GM21423 (cell line): Measurements from ENCODE around the gene CDH8.

Experiments
- ATAC-seq: cut with Tn5 transposase; IDR thresholded peaks from one replicate; pipeline ENCODE4 v1.9.1; 2021; ENCODE audit warnings: mild to moderate bottlenecking, moderate library complexity; ENCODE audit not compliant: unreplicated experiment

Gene CDH8

GRCh38 chr16:62036101-62036801 lies at the start of gene CDH8:
Gene CDH8 (minus strand): TSS chr16:62036438. CDS start chr16:62021403, 15,035 bp downstream.
- no peak for ATAC-seq

GRCh38 chr16:62079236-62079635 lies 43.0 kb upstream of the CDH8 start:
- no peak for ATAC-seq

- no peak for ATAC-seq
Observed at GRCh38 chr16:62077998-62078397, 41.8 kb upstream of the CDH8 start.

- no peak for ATAC-seq
Observed at GRCh38 chr16:62076886-62077285, 40.6 kb upstream of the CDH8 start.

- ATAC-seq, result no peak
Observed at GRCh38 chr16:62068747-62069146, 32.5 kb upstream of the CDH8 start.

GRCh38 chr16:62067981-62068380 lies 31.7 kb upstream of the CDH8 start:
- no peak for ATAC-seq

GRCh38 chr16:62067182-62067581 lies 30.9 kb upstream of the CDH8 start:
- no peak for ATAC-seq

- no peak for ATAC-seq
Observed at GRCh38 chr16:62066747-62067146, 30.5 kb upstream of the CDH8 start.

- ATAC-seq, result no peak
Observed at GRCh38 chr16:62064173-62064572, 27.9 kb upstream of the CDH8 start.

- ATAC-seq, result no peak
Observed at GRCh38 chr16:62060089-62060488, 23.9 kb upstream of the CDH8 start.

- ATAC-seq, result no peak
Observed at GRCh38 chr16:62059527-62059926, 23.3 kb upstream of the CDH8 start.

GRCh38 chr16:62058412-62058811 lies 22.2 kb upstream of the CDH8 start:
- ATAC-seq, result no peak

- ATAC-seq, result no peak
Observed at GRCh38 chr16:62051942-62052341, 15.7 kb upstream of the CDH8 start.

- no peak for ATAC-seq
Observed at GRCh38 chr16:62050793-62051192, 14.6 kb upstream of the CDH8 start.

GRCh38 chr16:62046801-62047200 lies 10.6 kb upstream of the CDH8 start:
- no peak for ATAC-seq

GRCh38 chr16:62041401-62041800 lies 5.2 kb upstream of the CDH8 start:
- no peak for ATAC-seq

- no peak for ATAC-seq
Observed at GRCh38 chr16:62038646-62039045, 2.4 kb upstream of the CDH8 start.

- ATAC-seq, result no peak
Observed at GRCh38 chr16:62038225-62038624, 2.0 kb upstream of the CDH8 start.

- ATAC-seq, result no peak
Observed at GRCh38 chr16:62036802-62037135, 531 bp upstream of the CDH8 start.

- no peak for ATAC-seq
Observed at GRCh38 chr16:62035115-62036092, 834 bp downstream of the CDH8 start.

- no peak for ATAC-seq
Observed at GRCh38 chr16:62034231-62035114, 1.8 kb downstream of the CDH8 start.
